H9 (cell line): Measurements from ENCODE around the gene TATDN2. TPM values are rescaled to one million over a fixed set of nuclear protein-coding genes. Genes with fewer than 3 reads are reported as not detected.

Experiments used
- DNase-seq: peaks from one replicate; pipeline ENCODE4 v3.0.0-alpha.2; 2017
- H2AFZ ChIP-seq: one replicate; pipeline ENCODE4 v1.6.1; 2013; ENCODE audit warnings: mild to moderate bottlenecking, low read length, control low read depth, moderate library complexity
- H2AK5ac ChIP-seq: 2 replicates; pipeline ENCODE4 v1.6.1; 2013; ENCODE audit warnings: low read length, control low read depth, mixed read lengths; ENCODE audit not compliant: insufficient read length
- H2BK120ac ChIP-seq: one replicate; pipeline ENCODE4 v1.6.1; 2013; ENCODE audit warnings: low read depth, mild to moderate bottlenecking, low read length, control low read depth, inconsistent platforms; ENCODE audit not compliant: poor library complexity, severe bottlenecking
- H2BK12ac ChIP-seq: 2 replicates; pipeline ENCODE4 v1.6.1; 2013; ENCODE audit warnings: low read length, control low read depth, mixed read lengths, low read depth; ENCODE audit not compliant: insufficient read length
- H2BK15ac ChIP-seq: 2 replicates; pipeline ENCODE4 v1.6.1; 2013; ENCODE audit warnings: low read depth, low read length, control low read depth
- H2BK20ac ChIP-seq: one replicate; pipeline ENCODE4 v1.6.1; 2013; ENCODE audit warnings: low read depth, mild to moderate bottlenecking, low read length, control low read depth, inconsistent platforms; ENCODE audit not compliant: poor library complexity, severe bottlenecking
- H2BK5ac ChIP-seq: 2 replicates; pipeline ENCODE4 v1.6.1; 2013; ENCODE audit warnings: low read length, control low read depth, mixed read lengths; ENCODE audit not compliant: insufficient read length
- H3K14ac ChIP-seq: 2 replicates; pipeline ENCODE4 v1.6.1; 2013; ENCODE audit warnings: low read length, control low read depth; ENCODE audit not compliant: insufficient read depth
- H3K18ac ChIP-seq: 2 replicates; pipeline ENCODE4 v1.6.1; 2013; ENCODE audit warnings: low read depth, mild to moderate bottlenecking, mixed read lengths, low read length, control low read depth; ENCODE audit not compliant: insufficient read length
- H3K23ac ChIP-seq: 2 replicates; pipeline ENCODE4 v1.6.1; 2013; ENCODE audit warnings: low read length, control low read depth, mixed read lengths, low read depth; ENCODE audit not compliant: insufficient read length
- H3K23me2 ChIP-seq: 2 replicates; pipeline ENCODE4 v1.6.1; 2013; ENCODE audit warnings: low read depth, mild to moderate bottlenecking, mixed read lengths, low read length, control low read depth; ENCODE audit not compliant: insufficient read length, poor library complexity, severe bottlenecking
- H3K27ac ChIP-seq: 2 replicates; pipeline ENCODE4 v1.5.1; 2013; ENCODE audit warnings: low read length, control low read depth, mixed read lengths, low read depth; ENCODE audit not compliant: insufficient read length
- H3K27me3 ChIP-seq: 2 replicates; pipeline ENCODE4 v1.6.1; 2013; ENCODE audit warnings: low read length, control low read depth, inconsistent platforms; ENCODE audit not compliant: insufficient read depth
- H3K4ac ChIP-seq: 2 replicates; pipeline ENCODE4 v1.6.1; 2013; ENCODE audit warnings: low read depth, mild to moderate bottlenecking, control low read depth, inconsistent platforms, low read length, moderate library complexity
- H3K4me1 ChIP-seq: 2 replicates; pipeline ENCODE4 v1.6.1; 2013; ENCODE audit warnings: low read length, control low read depth, inconsistent platforms; ENCODE audit not compliant: insufficient read depth
- H3K4me2 ChIP-seq: 2 replicates; pipeline ENCODE4 v1.6.1; 2013; ENCODE audit warnings: low read length, control low read depth, mixed read lengths; ENCODE audit not compliant: insufficient read length, insufficient read depth
- H3K56ac ChIP-seq: 2 replicates; pipeline ENCODE4 v1.6.1; 2013; ENCODE audit warnings: low read depth, mild to moderate bottlenecking, mixed read lengths, low read length, control low read depth; ENCODE audit not compliant: insufficient read length
- H3K79me1 ChIP-seq: 2 replicates; pipeline ENCODE4 v1.6.1; 2013; ENCODE audit warnings: low read depth, mild to moderate bottlenecking, moderate library complexity, low read length, control low read depth, inconsistent platforms; ENCODE audit not compliant: insufficient read depth, poor library complexity, severe bottlenecking
- H3K79me2 ChIP-seq: 2 replicates; pipeline ENCODE4 v1.6.1; 2013; ENCODE audit warnings: low read length, control low read depth, inconsistent platforms; ENCODE audit not compliant: insufficient read depth
- H3K9ac ChIP-seq: 2 replicates; pipeline ENCODE4 v1.6.1; 2013; ENCODE audit warnings: low read length, control low read depth, mixed read lengths; ENCODE audit not compliant: insufficient read length; ENCODE audit errors: extremely low read depth
- H3K9me3 ChIP-seq: one replicate; pipeline ENCODE4 v1.6.1; 2013; ENCODE audit warnings: low read depth, low read length, inconsistent platforms; ENCODE audit not compliant: control insufficient read depth
- H3T11ph ChIP-seq: one replicate; pipeline ENCODE4 v1.6.1; 2013; ENCODE audit warnings: mild to moderate bottlenecking, low read length, control low read depth, inconsistent platforms
- H4K20me1 ChIP-seq: one replicate; pipeline ENCODE4 v1.6.1; 2013; ENCODE audit not compliant: control insufficient read depth, insufficient read length, insufficient read depth
- H4K5ac ChIP-seq: 2 replicates; pipeline ENCODE4 v1.6.1; 2013; ENCODE audit warnings: low read depth, mild to moderate bottlenecking, mixed read lengths, low read length, control low read depth; ENCODE audit not compliant: insufficient read length
- H4K8ac ChIP-seq: replicated peaks from 2 replicates; pipeline ENCODE4 v1.6.1; 2013; ENCODE audit warnings: low read length, control low read depth, mixed read lengths, low read depth; ENCODE audit not compliant: insufficient read length
- H4K91ac ChIP-seq: 2 replicates; pipeline ENCODE4 v1.6.1; 2013; ENCODE audit warnings: low read depth, mild to moderate bottlenecking, moderate library complexity, mixed read lengths, low read length, control low read depth; ENCODE audit not compliant: insufficient read length
- H3K27ac Mint-ChIP-seq, 3 experiments: 2 replicates in 2 of 3; 3 replicates in 1 of 3; pipeline ENCODE4 v1.8.0; 2020 to 2021; ENCODE audit warnings: mixed read lengths in 3 of 3, mild to moderate bottlenecking in 1 of 3, moderate library complexity in 1 of 3
- H3K27me3 Mint-ChIP-seq: 2 replicates; pipeline ENCODE4 v1.8.0; 2021; ENCODE audit warnings: low read depth, mild to moderate bottlenecking, moderate library complexity, mixed read lengths
- H3K36me3 Mint-ChIP-seq, 3 experiments: 2 replicates in 2 of 3; 3 replicates in 1 of 3; pipeline ENCODE4 v1.8.0; 2020 to 2021; ENCODE audit warnings: low read depth in 3 of 3, mixed read lengths in 3 of 3; ENCODE audit not compliant: insufficient read depth in 1 of 3
- H3K4me1 Mint-ChIP-seq, 2 experiments: 2 replicates each; pipeline ENCODE4 v1.8.0; 2020; ENCODE audit warnings: mixed read lengths in 2 of 2
- H3K4me3 Mint-ChIP-seq, 2 experiments: 2 replicates in 1 of 2; 3 replicates in 1 of 2; pipeline ENCODE4 v1.8.0; 2020 to 2021; ENCODE audit warnings: mild to moderate bottlenecking in 2 of 2, mixed read lengths in 2 of 2, moderate library complexity in 1 of 2
- H3K9me3 Mint-ChIP-seq, 2 experiments: 2 replicates in 1 of 2; 3 replicates in 1 of 2; pipeline ENCODE4 v1.8.0; 2020; ENCODE audit warnings: mild to moderate bottlenecking in 2 of 2, mixed read lengths in 2 of 2, moderate library complexity in 1 of 2
- WGBS: extraction: QIAGEN DNeasy Blood & Tissue Kit; methylation state at CpG from one replicate; pipeline ENCODE4 v1.1.7; 2013; ENCODE audit warnings: missing lambda C conversion rate, low lambda C conversion rate, mixed read lengths; ENCODE audit not compliant: insufficient read length; ENCODE audit errors: extremely low coverage; 5-methylcytosine and 5-hydroxymethylcytosine counted together
- total RNA-seq: library from RNA; stranded (reverse); gene quantifications from 2 replicates; pipeline ENCODE4 v1.2.1, GENCODE V29; 2021
- TF ChIP-seq, protein P1 (sequence below): fragments of 200-600 bp; sonication (generic); conservative IDR thresholded peaks from 3 replicates; pipeline ENCODE4 v1.8.0; 2021; ENCODE audit warnings: antibody characterized with exemption, mild to moderate bottlenecking

The TATDN2 gene
- total RNA-seq, 1 experiment from 2014 or later = 34.4 TPM

- Mint-ChIP-seq H3K9me3 (no peaks in the 10 kb centered on the region), H3K4me1 (peaks cover 0 to 2% of the 10 kb centered on the region in 2 experiments; a peak in 1 of 4 replicates), H3K27me3 (no peaks in the 10 kb centered on the region), H3K4me3 (no peak overlapping the region), H3K36me3 (peaks cover 12 to 56% (median 42%) of the 10 kb centered on the region in 3 experiments; a peak in 6 of 7 replicates), H3K27ac (no peak overlapping the region)
- Histone ChIP-seq H3K18ac (no peak overlapping the region), H3K4me1 (no peaks in the 10 kb centered on the region), H3T11ph (no peak overlapping the region), H3K23ac (no peak overlapping the region), H2AFZ (no peak overlapping the region), H4K5ac (no peak overlapping the region), H2BK5ac (no peak overlapping the region), H3K27ac (no peak overlapping the region), H3K79me1 (peaks cover 4% of the 10 kb centered on the region), H3K9ac (no peak overlapping the region), H2AK5ac (no peak overlapping the region), H2BK12ac (no peak overlapping the region), H3K4me2 (no peak overlapping the region), H3K23me2 (no peaks in the 10 kb centered on the region), H4K20me1 (no peaks in the 10 kb centered on the region), H2BK120ac (no peak overlapping the region), H2BK15ac (no peak overlapping the region), H3K9me3 (no peaks in the 10 kb centered on the region), H3K79me2 (peaks cover 2% of the 10 kb centered on the region; the same call in 1 of the 2 replicates), H3K56ac (no peak overlapping the region), H3K14ac (no peak overlapping the region), H3K27me3 (no peaks in the 10 kb centered on the region), H4K8ac (no peak overlapping the region), H2BK20ac (no peak overlapping the region), H3K4ac (no peak overlapping the region), H4K91ac (no peak overlapping the region)
- no peak for DNase-seq
- WGBS = no CpG with 5 or more reads among the region's 6 CpGs
- TF ChIP-seq, protein P1, sequence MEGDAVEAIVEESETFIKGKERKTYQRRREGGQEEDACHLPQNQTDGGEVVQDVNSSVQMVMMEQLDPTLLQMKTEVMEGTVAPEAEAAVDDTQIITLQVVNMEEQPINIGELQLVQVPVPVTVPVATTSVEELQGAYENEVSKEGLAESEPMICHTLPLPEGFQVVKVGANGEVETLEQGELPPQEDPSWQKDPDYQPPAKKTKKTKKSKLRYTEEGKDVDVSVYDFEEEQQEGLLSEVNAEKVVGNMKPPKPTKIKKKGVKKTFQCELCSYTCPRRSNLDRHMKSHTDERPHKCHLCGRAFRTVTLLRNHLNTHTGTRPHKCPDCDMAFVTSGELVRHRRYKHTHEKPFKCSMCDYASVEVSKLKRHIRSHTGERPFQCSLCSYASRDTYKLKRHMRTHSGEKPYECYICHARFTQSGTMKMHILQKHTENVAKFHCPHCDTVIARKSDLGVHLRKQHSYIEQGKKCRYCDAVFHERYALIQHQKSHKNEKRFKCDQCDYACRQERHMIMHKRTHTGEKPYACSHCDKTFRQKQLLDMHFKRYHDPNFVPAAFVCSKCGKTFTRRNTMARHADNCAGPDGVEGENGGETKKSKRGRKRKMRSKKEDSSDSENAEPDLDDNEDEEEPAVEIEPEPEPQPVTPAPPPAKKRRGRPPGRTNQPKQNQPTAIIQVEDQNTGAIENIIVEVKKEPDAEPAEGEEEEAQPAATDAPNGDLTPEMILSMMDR = no peak; the same call in 2 of the 3 replicates
Measured at GRCh38 chr3:10280571-10280970, 32.3 kb downstream of the TATDN2 start.
